Left lung (tissue), 10 donors: ENCODE results near the gene TALDO1. TPM values are rescaled to one million over a fixed set of nuclear protein-coding genes. Genes with fewer than 3 reads are reported as not detected.

ENCODE experiments used
- ATAC-seq: fragments of 200-7000 bp; cut with Tn5 transposase; one replicate; pipeline ENCODE4 v1.9.1; 2020; ENCODE audit warnings: moderate library complexity
- DNase-seq, 4 donors: peaks; one replicate each; pipeline ENCODE4 v3.0.0-alpha.2; 2013 to 2020
- H3K27ac ChIP-seq, 2 donors: fragments of 200-600 bp; sonication (generic) in 1 of 2; one replicate each; pipeline versions ENCODE4 v1.5.0 to v1.8.0; 2020 to 2021
- H3K27me3 ChIP-seq, 2 donors: fragments of 200-600 bp; sonication (generic) in 1 of 2; one replicate each; pipeline versions ENCODE4 v1.5.0 to v1.8.0; 2020 to 2021
- H3K36me3 ChIP-seq, 2 donors: fragments of 200-600 bp; sonication (generic) in 1 of 2; one replicate each; pipeline versions ENCODE4 v1.5.0 to v1.8.0; 2020 to 2021
- H3K4me1 ChIP-seq, 2 donors: fragments of 200-600 bp; one replicate each; pipeline ENCODE4 v1.8.0; 2021
- H3K4me3 ChIP-seq, 2 donors: fragments of 200-600 bp; sonication (generic) in 1 of 2; one replicate each; pipeline versions ENCODE4 v1.5.0 to v1.8.0; 2020 to 2021; ENCODE audit warnings: mild to moderate bottlenecking in 1 of 2
- H3K9me3 ChIP-seq, 2 donors: fragments of 200-600 bp; sonication (generic) in 1 of 2; one replicate each; pipeline versions ENCODE4 v1.5.0 to v1.8.0; 2020 to 2021
- CTCF ChIP-seq, 2 donors: fragments of 200-600 bp; sonication (generic) in 1 of 2; IDR thresholded peaks; one replicate each; pipeline versions ENCODE4 v1.5.0 to v1.8.0; 2021; ENCODE audit warnings: antibody characterized with exemption in 2 of 2
- intact Hi-C, 2 donors: fragments of 100-400 bp; cut with DNase I; formaldehyde crosslinking; loops; one replicate each; pipeline versions ENCODE4 v1.11.2 to v1.14.2; 2022
- polyA plus RNA-seq, 6 donors: library from polyadenylated mRNA; unstranded; fragments of 120-200 nt; gene quantifications; one replicate each; pipeline ENCODE4 v1.2.1, GENCODE V29; 2013; ENCODE audit not compliant: insufficient read length in 6 of 6
- total RNA-seq, 2 donors: library from RNA; stranded (reverse); fragmentation: NEBNext Ultra II Directional; extraction: Animal tissue kit (Norgen Biotek cat#: 25700); gene quantifications; one replicate each; pipeline ENCODE4 v1.2.1, GENCODE V29; 2021
- donor health status: DM: no; HTN: yes; CAD: no.
- donor health status: DM: no; HTN: no; CAD: no.

The TALDO1 gene
- total and polyA plus RNA-seq, 8 donors: 100 to 322 (median 119) TPM

- Histone ChIP-seq H3K27me3 (no peaks in the 10 kb centered on the region), H3K4me1 (peaks cover 0 to 12% of the 10 kb centered on the region in 2 donors), H3K27ac (no peak overlapping the region), H3K36me3 (peaks cover 0 to 83% of the 10 kb centered on the region in 2 donors), H3K4me3 (no peak overlapping the region), H3K9me3 (no peaks in the 10 kb centered on the region)
- ATAC-seq (no peak), DNase-seq (no peak)
- no peak for TF ChIP-seq CTCF (IDR thresholded peaks at IDR 0.05)
- intact Hi-C loops: no loop called here
Measured at GRCh38 chr11:764322-765024, 17.2 kb downstream of the TALDO1 start.

- Histone ChIP-seq H3K4me1 (peaks cover 0 to 12% of the 10 kb centered on the region in 2 donors), H3K27ac (no peak overlapping the region), H3K9me3 (no peaks in the 10 kb centered on the region), H3K4me3 (no peak overlapping the region), H3K27me3 (no peaks in the 10 kb centered on the region), H3K36me3 (peaks cover 0 to 83% of the 10 kb centered on the region in 2 donors)
- ATAC-seq: peak; percentile 45
- TF ChIP-seq CTCF (IDR thresholded peaks at IDR 0.05): peak; percentile 47 to 62
- peak in 2 of 4 donors; percentile 55 to 83 for DNase-seq
- intact Hi-C loops: no loop called here
Measured at GRCh38 chr11:765025-765801, 17.9 kb downstream of the TALDO1 start.

- TF ChIP-seq CTCF (IDR thresholded peaks at IDR 0.05): no peak
- Histone ChIP-seq H3K9me3 (no peaks in the 10 kb centered on the region), H3K4me1 (peaks cover 0 to 12% of the 10 kb centered on the region in 2 donors), H3K4me3 (no peak overlapping the region), H3K27ac (no peak overlapping the region), H3K27me3 (no peaks in the 10 kb centered on the region), H3K36me3 (peaks cover 0 to 83% of the 10 kb centered on the region in 2 donors)
- ATAC-seq (no peak), DNase-seq (no peak)
- intact Hi-C loops: no loop called here
Measured at GRCh38 chr11:765802-766091, 18.5 kb downstream of the TALDO1 start.

GRCh38 chr11:766106-766935 is 19.1 kb downstream of the TALDO1 start:
- no peak for TF ChIP-seq CTCF (IDR thresholded peaks at IDR 0.05)
- DNase-seq: no peak
- no peak overlapping the region for H3K4me3 ChIP-seq
- H3K9me3 ChIP-seq: no peaks in the 10 kb centered on the region
- no peaks in the 10 kb centered on the region for H3K27me3 ChIP-seq
- H3K27ac ChIP-seq: no peak overlapping the region
- intact Hi-C loops: no loop called here
- ATAC-seq: no peak
- H3K36me3 ChIP-seq: peaks cover 0 to 83% of the 10 kb centered on the region in 2 donors
- H3K4me1 ChIP-seq: peaks cover 0 to 12% of the 10 kb centered on the region in 2 donors

GRCh38 chr11:766936-767210 is 19.6 kb downstream of the TALDO1 start:
- DNase-seq (no peak), ATAC-seq (no peak)
- intact Hi-C loops: no loop called here
- Histone ChIP-seq H3K4me1 (peaks cover 0 to 11% of the 10 kb centered on the region in 2 donors), H3K36me3 (peaks cover 0 to 83% of the 10 kb centered on the region in 2 donors), H3K27ac (no peak overlapping the region), H3K9me3 (no peaks in the 10 kb centered on the region), H3K4me3 (no peak overlapping the region), H3K27me3 (no peaks in the 10 kb centered on the region)
- no peak for TF ChIP-seq CTCF (IDR thresholded peaks at IDR 0.05)
